Endometrium (tissue), 2 donors: Measurements from ENCODE around the gene COMMD2.
A peak's percentile ranks its signal among the peaks of the same experiment; 100 is the strongest.

Source experiments
- FAIRE-seq: peaks from 2 replicates; lab custom pipeline; 2012; peaks lifted over from hg19 to GRCh38; lab: Jason Lieb, UNC
- donor health status: control.
- donor health status: control.

COMMD2 gene

GRCh38 chr3:149763565-149764195, 11.4 kb upstream of the COMMD2 start:
- no peak for FAIRE-seq

DNA sequence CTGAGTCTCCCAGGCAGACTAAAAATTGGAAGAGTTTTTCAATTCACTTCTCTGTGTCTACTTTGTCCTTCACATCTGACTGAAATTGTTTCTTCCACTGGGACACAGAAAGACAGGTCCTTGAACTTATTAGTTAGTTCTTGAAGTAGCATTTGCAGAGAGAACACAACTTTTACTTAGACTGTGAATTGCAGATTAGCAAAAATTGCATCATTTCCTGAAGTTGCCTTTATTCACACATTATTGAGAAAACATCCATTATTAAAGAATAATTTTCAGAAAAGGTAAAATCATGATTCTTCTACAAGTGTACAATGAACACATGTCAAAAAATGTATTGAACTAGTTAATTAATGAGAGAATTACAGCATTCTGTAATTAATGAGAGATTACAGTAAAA, 1.4 kb upstream of the COMMD2 start:
- no peak for FAIRE-seq

DNA sequence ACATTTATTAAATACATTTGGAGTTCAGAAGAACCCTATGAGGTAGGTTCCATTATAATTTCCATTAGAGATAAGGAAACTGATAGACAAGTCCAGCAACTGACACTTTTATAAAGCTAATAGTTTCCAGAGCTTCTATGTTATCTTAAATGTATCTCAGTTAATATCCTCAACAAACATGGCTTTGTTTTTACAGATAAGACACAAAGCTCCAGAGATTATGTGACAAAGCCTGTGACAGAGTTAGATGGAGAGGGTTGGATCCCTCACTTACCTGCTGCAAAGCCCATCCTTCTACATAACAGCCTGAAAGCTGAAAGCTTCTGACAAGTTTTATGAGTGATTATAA, 473 bp upstream of the COMMD2 start:
- FAIRE-seq, result no peak

GRCh38 chr3:149751551-149751950, 738 bp downstream of the COMMD2 start:
- FAIRE-seq, result no peak

DNA sequence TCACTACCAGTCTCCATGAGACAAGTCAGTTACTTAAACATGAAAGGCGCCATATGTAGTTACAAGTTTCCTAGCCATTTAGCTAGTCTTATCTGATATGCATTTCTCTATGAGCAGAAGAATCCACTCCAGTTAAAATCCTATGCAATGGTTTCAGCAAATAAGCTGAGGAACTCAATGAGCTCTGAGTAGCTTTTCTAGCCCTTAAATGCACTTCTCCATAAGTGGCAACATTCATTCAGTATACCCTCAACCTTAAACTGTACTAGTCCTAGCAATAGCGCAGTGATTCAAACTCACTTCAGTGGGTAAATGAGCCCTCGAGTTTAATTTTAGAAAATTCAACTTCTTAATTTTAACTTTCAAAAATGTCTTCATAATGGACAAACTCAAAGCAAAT, 7.7 kb downstream of the COMMD2 start:
- FAIRE-seq, result no peak

DNA sequence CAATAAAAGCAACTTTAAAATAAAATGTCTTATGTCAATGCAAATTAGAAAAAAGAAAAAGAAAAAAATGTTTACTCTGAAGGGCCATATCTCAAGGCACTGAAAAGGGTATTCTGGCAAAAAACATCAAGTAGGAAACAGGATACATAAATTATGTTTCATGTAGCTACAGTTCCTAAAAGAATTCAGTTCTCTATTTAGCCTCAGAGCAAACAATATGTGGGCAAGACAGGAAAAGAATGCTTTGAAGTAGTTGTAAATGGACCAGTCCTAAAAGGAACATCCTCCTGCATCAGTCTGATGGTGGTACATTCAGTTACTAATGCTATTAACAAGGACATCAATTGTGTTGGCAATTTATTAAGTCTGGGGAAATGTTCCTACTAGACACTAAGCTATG, 8.1 kb downstream of the COMMD2 start:
- no peak for FAIRE-seq

- FAIRE-seq, result no peak
Observed at GRCh38 chr3:149739396-149739795, 12.9 kb downstream of the COMMD2 start.

GRCh38 chr3:149738876-149739275, 13.4 kb downstream of the COMMD2 start:
- FAIRE-seq, result no peak

DNA sequence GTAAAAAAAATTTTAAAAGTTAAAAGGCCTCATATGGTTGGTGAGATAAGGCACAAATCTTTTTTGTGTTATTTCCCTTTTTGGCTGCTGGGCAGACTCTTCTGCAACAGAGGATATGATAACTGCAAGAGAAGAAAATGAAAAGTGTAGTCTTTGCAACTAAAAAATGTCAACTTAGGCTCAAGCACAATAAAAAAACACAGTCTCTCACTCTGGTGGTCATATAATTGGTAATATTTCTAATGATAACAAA, 15.4 kb downstream of the COMMD2 start:
- no peak for FAIRE-seq

GRCh38 chr3:149736175-149736952, 15.9 kb downstream of the COMMD2 start:
- FAIRE-seq, result no peak

GRCh38 chr3:149732234-149732633, 20.1 kb downstream of the COMMD2 start:
- FAIRE-seq, result no peak

DNA sequence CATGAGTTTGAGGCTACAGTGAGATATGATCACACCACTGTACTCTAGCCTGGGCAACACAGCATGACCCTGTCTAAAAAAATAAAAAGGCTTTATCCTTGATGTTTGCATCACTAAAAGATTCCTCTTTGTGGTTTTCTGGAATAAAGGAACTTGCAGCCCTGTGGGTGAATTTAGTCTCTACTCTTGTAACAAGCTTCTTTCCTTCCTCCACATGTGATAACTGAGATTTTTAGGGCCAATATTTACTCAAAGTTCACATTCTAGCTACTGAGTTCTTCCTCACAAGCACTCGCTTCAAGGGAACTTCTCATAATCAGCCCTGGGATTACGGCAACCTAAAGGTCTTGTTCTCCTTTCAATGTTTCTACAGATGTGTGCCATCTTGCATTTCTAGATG, 24.6 kb downstream of the COMMD2 start:
- no peak for FAIRE-seq

GRCh38 chr3:149726716-149727407, 25.4 kb downstream of the COMMD2 start:
- FAIRE-seq, result no peak

DNA sequence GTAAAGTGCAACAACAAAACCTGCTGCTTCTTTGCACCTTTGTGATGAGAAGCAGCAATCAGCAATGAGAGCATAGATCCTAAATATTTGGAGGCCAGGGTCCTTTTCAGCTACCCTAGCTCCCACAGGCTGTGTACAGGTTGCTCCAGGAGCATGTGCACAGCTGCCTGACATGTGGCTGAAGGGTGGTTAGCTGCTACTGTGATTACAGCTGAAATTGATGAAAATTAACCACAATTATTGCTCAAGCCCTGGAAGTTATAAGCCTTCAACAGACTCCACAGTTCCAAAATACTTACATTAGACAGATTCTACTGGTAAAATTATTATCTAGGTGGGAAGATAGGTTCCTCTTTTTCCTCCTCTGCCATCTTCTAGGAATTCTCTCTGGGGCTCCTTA, 28.5 kb downstream of the COMMD2 start:
- no peak for FAIRE-seq

DNA sequence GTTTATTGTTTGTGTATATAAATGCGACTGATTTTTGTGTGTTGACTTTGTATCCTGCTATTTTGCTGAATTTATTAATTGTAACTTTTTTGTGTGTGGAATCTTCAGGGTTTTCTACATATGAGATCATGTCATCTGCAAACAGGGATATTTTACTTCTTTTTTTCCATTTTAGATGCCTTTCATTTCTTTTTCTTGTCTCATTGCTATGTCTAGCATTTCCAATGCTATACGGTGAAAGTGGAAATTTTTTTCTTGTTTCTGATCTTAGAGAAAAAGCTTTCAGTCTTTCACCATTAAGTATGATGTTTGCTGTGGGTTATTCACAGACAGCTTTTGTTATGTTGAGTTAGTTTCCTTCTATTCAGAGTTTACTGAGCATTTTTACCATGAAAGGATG, 31.4 kb downstream of the COMMD2 start:
- no peak for FAIRE-seq

DNA sequence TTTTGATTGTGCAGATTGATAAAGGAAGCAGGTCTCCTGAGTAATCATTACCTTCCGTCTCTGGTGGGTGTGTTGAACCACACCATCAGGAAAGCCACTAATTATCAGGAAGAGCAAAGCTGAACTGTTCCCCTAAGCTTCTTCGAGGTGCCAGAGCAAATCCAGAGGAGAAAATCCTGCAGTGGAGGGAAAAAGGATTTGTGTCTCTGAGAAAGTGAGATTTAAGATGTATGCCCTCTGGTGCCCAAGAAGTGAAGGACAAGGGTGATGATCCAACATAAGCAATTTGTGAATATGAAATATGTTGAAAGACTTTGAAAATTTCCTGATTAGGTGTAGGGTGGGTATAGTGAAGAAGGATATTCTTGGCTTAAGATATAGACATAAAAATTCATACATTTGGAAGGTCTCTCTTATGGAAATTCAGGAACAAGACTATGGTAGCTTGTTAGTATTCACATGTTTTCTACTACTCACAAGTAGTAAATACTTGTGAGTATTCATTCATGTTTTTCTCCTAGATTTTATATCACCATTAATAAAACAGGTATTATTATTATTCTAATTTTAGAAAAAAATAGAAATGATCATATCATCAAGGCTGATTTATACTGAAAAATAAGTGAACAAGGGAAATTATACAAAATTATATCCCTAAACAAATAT, 34.8 kb downstream of the COMMD2 start:
- peak; percentile 93 for FAIRE-seq

DNA sequence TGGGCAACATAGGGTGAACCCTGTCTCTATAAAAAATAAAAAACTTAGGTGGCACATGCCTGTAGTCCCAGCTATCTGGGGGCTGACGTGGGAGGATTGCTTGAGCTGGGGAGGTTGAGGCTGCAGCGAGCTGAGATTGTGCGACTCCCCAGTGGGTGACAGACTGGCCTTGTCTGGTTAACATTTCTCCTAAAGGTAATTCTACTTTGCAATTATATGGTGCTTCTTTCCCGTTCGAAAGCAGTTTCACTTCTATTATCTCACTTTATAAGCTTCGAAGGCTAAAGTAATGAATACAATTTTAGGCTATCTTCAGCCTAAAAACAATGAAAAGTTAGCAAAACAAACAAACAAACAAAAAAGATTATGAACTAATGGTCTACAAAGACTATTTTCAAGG, 35.3 kb downstream of the COMMD2 start:
- no peak for FAIRE-seq

DNA sequence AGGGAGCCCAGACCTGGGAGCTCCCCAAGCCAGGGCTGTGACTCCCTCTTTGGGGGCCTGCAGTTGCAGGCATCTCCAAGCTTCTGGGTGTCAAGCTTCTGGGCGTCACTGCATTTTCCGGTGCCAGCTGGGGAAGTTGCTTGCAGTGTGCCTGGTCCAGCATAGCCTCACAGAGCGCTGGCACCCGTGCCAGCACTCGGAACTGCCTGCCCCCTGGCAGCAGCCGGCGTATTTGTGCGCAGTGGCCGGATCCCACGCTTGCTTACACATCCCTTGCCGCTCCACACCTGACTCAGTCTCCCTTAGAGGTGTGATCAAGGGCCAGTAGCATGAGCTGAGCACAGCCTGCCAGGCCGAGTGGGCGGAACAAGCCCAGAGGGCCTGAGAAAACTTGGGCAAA, 37.0 kb downstream of the COMMD2 start:
- no peak for FAIRE-seq

DNA sequence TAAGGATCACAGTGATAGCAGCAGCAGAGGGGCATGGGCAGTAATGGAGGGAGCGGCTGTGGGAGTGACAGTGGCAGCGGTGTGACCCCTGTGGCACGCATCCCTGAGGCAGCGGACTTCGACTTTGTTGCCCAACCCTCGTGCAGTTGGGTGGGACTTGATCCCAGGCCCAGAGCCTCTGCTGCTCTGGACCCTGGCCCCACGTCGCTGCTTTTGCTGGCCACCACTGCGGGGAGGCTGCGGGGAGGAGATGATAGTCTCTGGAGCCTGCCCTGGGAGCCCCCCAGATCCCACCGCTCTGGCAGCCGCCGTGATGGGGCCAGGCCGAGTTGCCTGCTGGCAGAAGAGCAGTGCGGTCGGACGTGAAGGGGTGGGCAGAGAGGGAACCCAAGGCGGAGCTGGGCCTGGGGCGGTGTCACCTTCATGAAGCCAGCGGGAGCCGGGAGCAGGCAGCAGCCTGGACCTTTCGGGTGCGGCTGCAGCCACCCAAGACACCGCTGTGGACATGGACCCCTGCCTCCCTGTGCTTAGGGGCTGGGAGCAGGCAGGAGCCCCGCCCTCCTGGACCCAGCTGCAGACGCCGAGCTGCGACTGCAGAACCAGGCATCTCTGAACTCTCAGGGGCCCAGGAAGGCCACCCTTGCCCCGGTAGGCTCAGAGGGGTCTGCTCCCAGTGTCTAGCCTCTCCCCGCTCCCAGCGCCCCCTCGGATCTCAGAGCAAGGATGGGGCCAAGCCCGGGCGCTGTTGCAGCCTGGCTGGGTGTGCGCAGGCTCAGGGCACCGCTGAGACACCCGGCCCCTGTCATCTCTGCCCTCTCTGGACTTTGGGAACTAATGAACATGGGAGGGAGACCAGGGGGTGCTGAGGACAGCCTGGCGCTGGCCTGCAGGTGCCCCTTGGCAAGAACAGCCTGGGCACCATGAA, 38.3 kb downstream of the COMMD2 start:
- FAIRE-seq, result no peak

DNA sequence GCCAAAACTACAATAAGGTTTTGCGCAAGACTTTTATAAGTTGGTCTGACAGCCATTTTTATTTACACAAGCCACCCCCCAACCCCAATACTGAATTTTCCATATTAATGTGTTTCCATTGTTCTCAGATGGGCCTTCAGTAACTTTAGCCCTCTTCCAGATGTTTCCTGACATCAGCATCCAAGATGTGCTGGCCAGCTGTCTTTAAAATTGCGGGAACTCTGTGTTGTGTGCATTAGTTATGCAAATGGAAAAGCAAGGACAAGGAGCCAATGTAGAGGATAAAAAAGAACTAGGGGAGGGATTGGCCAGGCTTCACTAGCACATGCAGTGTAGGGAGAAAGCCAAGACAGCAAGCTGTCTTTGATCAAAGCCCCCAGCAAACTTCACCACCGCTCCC, 45.4 kb downstream of the COMMD2 start:
- no peak for FAIRE-seq

GRCh38 chr3:149705416-149705815, 46.9 kb downstream of the COMMD2 start:
- FAIRE-seq, result no peak

GRCh38 chr3:149703466-149703865, 48.8 kb downstream of the COMMD2 start:
- FAIRE-seq, result no peak
